Uterus (tissue), 4 donors: ENCODE measurements around the gene CEACAM6. TPM values are rescaled to one million over a fixed set of nuclear protein-coding genes. Genes with fewer than 3 reads are reported as not detected.
A peak's percentile ranks its signal among the peaks of the same experiment; 100 is the strongest.
"Not testable (repeated sequence)": the region's sequence is repeated elsewhere in the genome, so short reads cannot be mapped to it uniquely, and the experiment has no call there.

ENCODE experiments used
- DNase-seq, 2 donors: peaks; one replicate each; pipeline ENCODE4 v3.0.0-alpha.2; 2019 to 2020
- H3K27ac ChIP-seq, 2 donors: fragments of 200-600 bp; sonication (generic); 1 replicate in 1 of 2; 2 replicates in 1 of 2; pipeline ENCODE4 v1.5.1; 2016 to 2018
- H3K27me3 ChIP-seq, 2 donors: fragments of 200-600 bp; sonication (generic); one replicate each; pipeline ENCODE4 v1.5.1; 2018 to 2019; ENCODE audit warnings: control low read depth in 1 of 2
- H3K36me3 ChIP-seq, 2 donors: fragments of 200-600 bp; sonication (generic); one replicate each; pipeline ENCODE4 v1.5.1; 2019; ENCODE audit warnings: control low read depth in 1 of 2
- H3K4me1 ChIP-seq, 2 donors: fragments of 200-600 bp; sonication (generic); one replicate each; pipeline ENCODE4 v1.5.1; 2018 to 2019; ENCODE audit warnings: control low read depth in 1 of 2
- H3K4me3 ChIP-seq, 2 donors: fragments of 200-600 bp; sonication (generic); 1 replicate in 1 of 2; 2 replicates in 1 of 2; pipeline ENCODE4 v1.5.1; 2018 to 2019; ENCODE audit warnings: mild to moderate bottlenecking in 1 of 2
- H3K9me3 ChIP-seq, 2 donors: fragments of 200-600 bp; sonication (generic); one replicate each; pipeline ENCODE4 v1.5.1; 2019; ENCODE audit warnings: control low read depth in 1 of 2
- CTCF ChIP-seq, 4 experiments: fragments of 200-600 bp in 2 of 4; fragments of 450-650 bp in 2 of 4; sonication (generic) in 2 of 4; IDR thresholded peaks; one replicate each; pipeline ENCODE4 v1.5.1; 2016 to 2019; ENCODE audit warnings: antibody characterized with exemption in 4 of 4, mild to moderate bottlenecking in 2 of 4, moderate library complexity in 1 of 4
- POLR2A ChIP-seq, 2 donors: fragments of 450-650 bp; IDR thresholded peaks; one replicate each; pipeline ENCODE4 v1.6.1; 2016; ENCODE audit warnings: antibody characterized with exemption in 2 of 2, mild to moderate bottlenecking in 1 of 2, moderate library complexity in 1 of 2
- intact Hi-C: fragments of 100-400 bp; cut with DNase I; formaldehyde crosslinking; loops from one replicate; pipeline ENCODE4 v1.15.1; 2023; ENCODE audit warnings: low total_unique reads
- total RNA-seq, 4 donors: library from RNA; depleted of rRNA in 3 of 4; stranded (reverse); fragments of >200 nt in 3 of 4; gene quantifications; one replicate each; pipeline versions ENCODE4 v1.1.0 to v1.2.4, GENCODE V29; 2014 to 2023
- donor health status: DM: yes; HTN: yes; CAD: no.

Gene CEACAM6
- total RNA-seq, 4 donors from 2014 or later = 0.41 TPM; not detected in 3

GRCh38 chr19:41748012-41748411 lies 7.3 kb upstream of the CEACAM6 start:
- intact Hi-C loops = no loop called here
- Histone ChIP-seq H3K9me3 (no peaks in the 10 kb centered on the region), H3K27me3 (no peaks in the 10 kb centered on the region), H3K27ac (no peak overlapping the region), H3K36me3 (no peaks in the 10 kb centered on the region), H3K4me3 (no peak overlapping the region), H3K4me1 (no peaks in the 10 kb centered on the region)
- no peak for TF ChIP-seq CTCF (IDR thresholded peaks at IDR 0.05)
- no peak for TF ChIP-seq POLR2A (IDR thresholded peaks at IDR 0.05)
- no peak for DNase-seq

- H3K4me1 ChIP-seq, H3K27me3 ChIP-seq, H3K9me3 ChIP-seq, H3K27ac ChIP-seq, H3K4me3 ChIP-seq, DNase-seq, intact Hi-C loops, H3K36me3 ChIP-seq: not testable (repeated sequence)
These were observed 4.8 kb upstream of the CEACAM6 start for GRCh38 chr19:41750248-41751134.

DNA sequence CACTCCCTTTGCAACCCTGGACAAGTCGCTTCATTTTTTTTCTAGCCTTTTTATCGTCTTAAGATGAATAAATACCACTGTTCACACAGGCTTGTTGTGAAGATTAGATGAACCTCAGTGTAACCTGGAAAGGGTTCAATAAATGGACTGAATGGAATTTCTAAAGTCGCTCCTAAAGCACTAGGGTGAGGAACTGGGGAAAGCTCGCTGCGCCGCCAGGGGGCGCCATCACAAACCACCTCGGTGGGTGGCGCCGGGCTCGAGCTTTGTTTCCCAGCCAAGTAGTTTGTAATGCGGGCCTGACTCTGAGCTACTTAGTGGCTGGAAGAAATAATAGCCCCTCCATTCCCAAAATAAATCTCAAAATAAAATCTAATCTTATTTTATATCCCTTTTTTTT lies 2.2 kb upstream of the CEACAM6 start:
- intact Hi-C loops = no loop called here
- Histone ChIP-seq H3K9me3 (no peaks in the 10 kb centered on the region), H3K4me1 (no peaks in the 10 kb centered on the region), H3K27ac (no peak overlapping the region), H3K36me3 (no peaks in the 10 kb centered on the region), H3K4me3 (no peak overlapping the region), H3K27me3 (no peaks in the 10 kb centered on the region)
- no peak for DNase-seq
- peak in 2 of 4 experiments; percentile 17 to 24 for TF ChIP-seq CTCF (IDR thresholded peaks at IDR 0.05)
- no peak for TF ChIP-seq POLR2A (IDR thresholded peaks at IDR 0.05)

DNA sequence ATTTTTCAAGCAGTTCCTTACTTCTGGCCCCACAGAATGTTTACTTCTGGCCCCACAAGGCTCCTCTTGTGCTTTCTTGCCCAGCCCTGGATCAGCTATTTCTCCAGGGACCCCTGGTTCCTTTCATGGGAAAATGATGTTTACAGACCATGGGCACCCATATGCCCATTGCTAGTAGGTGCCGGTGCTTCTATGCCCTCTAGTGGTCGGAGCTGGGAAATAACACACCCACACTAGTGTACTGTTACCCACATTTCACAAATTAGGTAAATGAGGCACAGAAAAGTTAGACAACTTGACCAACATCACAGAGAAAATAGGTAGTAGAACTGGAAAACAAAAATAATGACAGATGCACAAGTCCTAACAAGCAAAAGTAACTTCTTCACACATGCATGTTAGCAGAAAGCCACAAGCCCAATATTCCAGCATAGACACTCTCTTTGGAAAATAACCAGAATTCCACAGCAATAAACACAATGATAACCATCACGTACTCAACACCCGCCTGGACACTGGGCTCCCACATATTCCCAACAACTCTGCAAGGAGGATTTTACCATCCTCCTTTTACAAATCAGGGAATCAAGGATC lies 1.3 kb upstream of the CEACAM6 start:
- TF ChIP-seq CTCF (IDR thresholded peaks at IDR 0.05) = peak in 2 of 4 experiments; percentile 34 to 42
- TF ChIP-seq POLR2A (IDR thresholded peaks at IDR 0.05) = no peak
- Histone ChIP-seq H3K27ac (no peak overlapping the region), H3K9me3 (no peaks in the 10 kb centered on the region), H3K27me3 (no peaks in the 10 kb centered on the region), H3K36me3 (no peaks in the 10 kb centered on the region), H3K4me1 (no peaks in the 10 kb centered on the region), H3K4me3 (no peak overlapping the region)
- intact Hi-C loops = no loop called here
- no peak for DNase-seq

DNA sequence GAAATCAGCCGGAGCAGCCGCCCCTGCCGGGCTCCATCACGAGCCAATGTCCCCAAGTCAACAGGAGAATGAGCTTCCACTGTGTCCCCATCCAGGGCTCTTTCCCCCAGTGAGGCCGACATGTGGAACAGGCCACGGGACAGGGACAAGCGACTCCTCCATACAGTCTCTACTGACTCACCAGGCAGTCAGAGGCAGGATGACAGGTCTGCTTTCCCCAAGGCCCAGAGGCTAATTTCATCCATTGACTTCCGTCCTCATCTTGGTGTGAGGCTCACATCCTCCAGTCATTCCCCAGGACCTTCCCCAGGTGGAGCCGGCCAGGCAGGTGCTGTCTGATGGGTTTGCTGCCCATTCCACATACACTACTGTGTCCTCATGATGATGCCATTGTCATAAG lies 3.5 kb downstream of the CEACAM6 start:
- TF ChIP-seq POLR2A (IDR thresholded peaks at IDR 0.05) (no peak), CTCF (IDR thresholded peaks at IDR 0.05) (no peak)
- Histone ChIP-seq H3K4me1 (no peaks in the 10 kb centered on the region), H3K36me3 (no peaks in the 10 kb centered on the region), H3K27ac (no peak overlapping the region), H3K9me3 (no peaks in the 10 kb centered on the region), H3K27me3 (no peaks in the 10 kb centered on the region), H3K4me3 (no peak overlapping the region)
- intact Hi-C loops = no loop called here
- no peak for DNase-seq
